Fibroblast of mammary gland (primary cell): ENCODE measurements around the gene FBXL7.

ENCODE experiments used
- DNase-seq: peaks from one replicate; pipeline ENCODE4 v3.0.0-alpha.2; 2010; ENCODE audit warnings: low read depth
- H3K4me3 ChIP-seq: 2 replicates; pipeline ENCODE4 v1.5.1; 2011; ENCODE audit warnings: low read depth, mild to moderate bottlenecking, low read length, moderate library complexity; ENCODE audit not compliant: control insufficient read depth
- TF ChIP-seq, protein P1 (sequence below): conservative IDR thresholded peaks from 2 replicates; pipeline ENCODE4 v1.5.1; 2011; ENCODE audit warnings: low read depth, low read length, inconsistent platforms; ENCODE audit not compliant: control insufficient read depth, insufficient read depth

Gene FBXL7

DNA sequence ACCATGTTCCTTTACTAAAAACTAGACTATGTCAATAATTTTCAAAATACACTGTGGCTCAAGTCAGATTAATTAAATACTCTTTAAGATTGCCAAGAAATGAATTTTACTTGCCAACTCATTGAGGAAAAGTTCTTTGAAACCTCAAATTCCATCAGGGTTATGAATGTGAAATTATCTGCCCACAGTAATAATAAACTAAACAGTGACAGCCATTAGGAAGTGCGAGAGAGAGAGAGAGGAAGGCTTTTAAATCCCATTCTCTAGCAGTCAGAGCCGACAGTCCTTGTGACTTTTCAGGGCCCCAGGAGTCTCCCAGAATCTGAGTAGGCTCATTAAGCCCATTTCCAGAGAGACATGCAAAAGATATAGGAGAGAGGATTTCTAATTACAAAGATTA lies 443.5 kb downstream of the FBXL7 start:
- TF ChIP-seq, protein P1, sequence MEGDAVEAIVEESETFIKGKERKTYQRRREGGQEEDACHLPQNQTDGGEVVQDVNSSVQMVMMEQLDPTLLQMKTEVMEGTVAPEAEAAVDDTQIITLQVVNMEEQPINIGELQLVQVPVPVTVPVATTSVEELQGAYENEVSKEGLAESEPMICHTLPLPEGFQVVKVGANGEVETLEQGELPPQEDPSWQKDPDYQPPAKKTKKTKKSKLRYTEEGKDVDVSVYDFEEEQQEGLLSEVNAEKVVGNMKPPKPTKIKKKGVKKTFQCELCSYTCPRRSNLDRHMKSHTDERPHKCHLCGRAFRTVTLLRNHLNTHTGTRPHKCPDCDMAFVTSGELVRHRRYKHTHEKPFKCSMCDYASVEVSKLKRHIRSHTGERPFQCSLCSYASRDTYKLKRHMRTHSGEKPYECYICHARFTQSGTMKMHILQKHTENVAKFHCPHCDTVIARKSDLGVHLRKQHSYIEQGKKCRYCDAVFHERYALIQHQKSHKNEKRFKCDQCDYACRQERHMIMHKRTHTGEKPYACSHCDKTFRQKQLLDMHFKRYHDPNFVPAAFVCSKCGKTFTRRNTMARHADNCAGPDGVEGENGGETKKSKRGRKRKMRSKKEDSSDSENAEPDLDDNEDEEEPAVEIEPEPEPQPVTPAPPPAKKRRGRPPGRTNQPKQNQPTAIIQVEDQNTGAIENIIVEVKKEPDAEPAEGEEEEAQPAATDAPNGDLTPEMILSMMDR = no peak
- no peak for DNase-seq

DNA sequence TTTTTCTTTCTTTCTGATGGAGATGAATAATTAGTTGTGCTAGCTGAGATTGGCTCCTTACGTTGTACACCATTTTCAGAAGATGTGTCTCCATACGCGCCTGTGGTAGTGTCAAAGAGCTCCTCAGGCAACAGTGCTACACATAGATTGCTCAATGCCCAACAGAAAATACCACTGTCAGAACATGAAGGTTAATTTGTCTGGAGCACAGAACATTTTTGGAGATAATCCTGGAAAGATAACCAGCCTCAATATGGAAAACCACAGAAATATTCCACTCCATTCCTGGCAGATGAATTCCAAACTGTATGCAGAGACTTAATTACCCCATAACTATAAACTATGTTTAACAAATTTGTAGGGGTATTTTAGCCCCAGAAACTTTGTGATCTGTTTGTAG lies 446.0 kb downstream of the FBXL7 start:
- no peak overlapping the region for H3K4me3 ChIP-seq
- TF ChIP-seq, protein P1 = no peak
- DNase-seq = no peak

More for the DNA sequence above, 443.5 kb downstream of the FBXL7 start:
- no peak overlapping the region for H3K4me3 ChIP-seq

GRCh38 chr5:15948190-15948589 lies 448.2 kb downstream of the FBXL7 start:
- DNase-seq = no peak
- TF ChIP-seq, protein P1 = no peak
- no peak overlapping the region for H3K4me3 ChIP-seq

DNA sequence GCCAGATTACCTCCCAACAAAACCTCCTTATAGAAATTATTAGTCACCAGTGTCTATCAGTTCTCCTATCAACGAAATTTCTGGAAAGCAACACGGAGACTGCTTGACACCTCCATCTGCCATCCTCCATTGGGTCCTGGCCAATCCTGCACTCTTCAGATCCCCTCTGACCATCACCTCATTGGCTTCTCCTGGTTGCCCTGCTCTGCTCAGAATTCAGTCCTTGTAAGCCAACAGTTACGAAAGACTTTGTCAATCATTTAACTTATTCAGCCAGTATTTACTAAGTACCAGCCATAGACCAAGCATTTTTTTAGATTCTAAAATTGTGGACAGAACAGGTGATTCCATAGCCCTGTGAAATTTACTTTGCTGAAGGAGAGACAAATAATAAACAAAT lies 451.1 kb downstream of the FBXL7 start:
- H3K4me3 ChIP-seq = no peak overlapping the region
- no peak for DNase-seq
- TF ChIP-seq, protein P1 = no peak

DNA sequence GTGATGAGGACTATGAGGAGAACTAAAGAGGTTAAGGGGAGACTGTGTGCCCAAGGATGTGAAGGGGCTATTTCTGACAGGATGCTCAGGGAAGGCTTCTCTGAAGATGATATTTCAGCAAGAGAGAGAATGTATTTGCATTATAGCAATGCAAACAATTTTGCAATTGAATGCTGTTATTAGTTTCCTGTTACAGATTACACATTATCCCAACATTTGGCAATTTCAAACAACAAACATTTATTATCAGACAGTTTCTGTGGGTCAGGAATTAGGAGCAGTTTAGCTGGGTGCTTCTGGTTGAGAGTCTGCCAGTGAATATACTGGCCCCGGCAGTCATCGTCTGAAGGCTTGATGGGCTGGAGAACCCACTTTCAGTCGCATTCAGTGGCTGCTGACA lies 451.6 kb downstream of the FBXL7 start:
- TF ChIP-seq, protein P1 = no peak
- H3K4me3 ChIP-seq = no peak overlapping the region
- DNase-seq = no peak

- TF ChIP-seq, protein P1 = no peak
- DNase-seq = no peak
- no peak overlapping the region for H3K4me3 ChIP-seq
Measured at GRCh38 chr5:15956622-15957021, 456.6 kb downstream of the FBXL7 start.

- TF ChIP-seq, protein P1 = no peak
- H3K4me3 ChIP-seq = no peak overlapping the region
- no peak for DNase-seq
Measured at GRCh38 chr5:15957124-15957523, 457.1 kb downstream of the FBXL7 start.
